Measurements from ENCODE around the gene PCSK6. TPM values are rescaled to one million over a fixed set of nuclear protein-coding genes. Genes with fewer than 3 reads are reported as not detected.

Gene PCSK6
- total RNA-seq, 1 experiment from 2014 or later = 10.6 TPM

DNA sequence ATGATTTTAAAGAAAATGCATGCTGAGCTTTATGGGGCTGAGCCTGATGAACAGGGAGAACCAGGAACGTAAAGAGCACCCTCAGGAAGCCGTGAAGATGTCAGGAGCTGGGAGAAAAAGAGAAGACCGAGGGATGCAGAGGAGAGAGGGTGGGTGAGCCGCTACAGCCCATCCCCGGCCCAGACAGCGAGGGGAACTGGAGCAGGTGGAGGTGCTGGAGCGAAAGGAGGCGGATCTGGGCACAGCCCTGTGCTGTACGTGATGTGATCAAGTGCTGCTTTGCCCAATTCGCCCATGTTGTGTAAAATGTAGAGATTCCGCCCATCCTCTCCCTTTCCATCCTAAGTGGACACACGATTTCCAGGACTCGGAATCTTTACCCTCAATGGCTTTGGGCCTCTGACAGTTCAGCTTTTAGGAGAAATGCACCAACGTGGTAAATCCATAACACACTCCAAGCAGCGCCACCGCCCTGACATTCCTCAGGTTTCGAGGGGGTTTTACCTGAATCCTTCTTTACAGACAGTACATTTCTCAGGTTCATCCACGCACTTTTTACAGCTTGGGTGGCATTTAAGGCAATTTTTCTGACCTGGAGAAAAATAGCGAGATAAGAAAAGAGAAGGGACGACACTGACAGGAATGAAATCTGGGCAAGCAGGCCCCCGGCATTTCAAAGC is 167.4 kb downstream of the PCSK6 start:
- intact Hi-C loops (cut with micrococcal nuclease; ENCODE audit: unreplicated experiment) = no loop called here
- no peak for DNase-seq (ENCODE audit: low read depth, low spot score)
- no peaks in the 10 kb centered on the region for H3K27me3 ChIP-seq (ENCODE audit: control insufficient read depth, insufficient read depth, low read length)
- ChIA-PET POLR2A (no interaction called here), CTCF (no interaction called here)
- no peaks in the 10 kb centered on the region for H3K36me3 ChIP-seq (ENCODE audit: control insufficient read depth, insufficient read depth, low read length)
- H3K4me1 ChIP-seq (ENCODE audit: control insufficient read depth, insufficient read depth, low read length) = no peaks in the 10 kb centered on the region
- no peak overlapping the region for H3K4me3 ChIP-seq (ENCODE audit: low read depth in 2 of 2, low read length in 2 of 2)
- TF ChIP-seq POLR2AphosphoS5 (IDR thresholded peaks at IDR 0.05; ENCODE audit: low read depth, low read length) (no peak), TCF7L2 (IDR thresholded peaks at IDR 0.05; ENCODE audit: low read depth, low read length) (no peak), SIN3A (IDR thresholded peaks at IDR 0.05; ENCODE audit: borderline replicate concordance, insufficient read depth, low read depth, low read length) (no peak)
- TF ChIP-seq, protein P1, sequence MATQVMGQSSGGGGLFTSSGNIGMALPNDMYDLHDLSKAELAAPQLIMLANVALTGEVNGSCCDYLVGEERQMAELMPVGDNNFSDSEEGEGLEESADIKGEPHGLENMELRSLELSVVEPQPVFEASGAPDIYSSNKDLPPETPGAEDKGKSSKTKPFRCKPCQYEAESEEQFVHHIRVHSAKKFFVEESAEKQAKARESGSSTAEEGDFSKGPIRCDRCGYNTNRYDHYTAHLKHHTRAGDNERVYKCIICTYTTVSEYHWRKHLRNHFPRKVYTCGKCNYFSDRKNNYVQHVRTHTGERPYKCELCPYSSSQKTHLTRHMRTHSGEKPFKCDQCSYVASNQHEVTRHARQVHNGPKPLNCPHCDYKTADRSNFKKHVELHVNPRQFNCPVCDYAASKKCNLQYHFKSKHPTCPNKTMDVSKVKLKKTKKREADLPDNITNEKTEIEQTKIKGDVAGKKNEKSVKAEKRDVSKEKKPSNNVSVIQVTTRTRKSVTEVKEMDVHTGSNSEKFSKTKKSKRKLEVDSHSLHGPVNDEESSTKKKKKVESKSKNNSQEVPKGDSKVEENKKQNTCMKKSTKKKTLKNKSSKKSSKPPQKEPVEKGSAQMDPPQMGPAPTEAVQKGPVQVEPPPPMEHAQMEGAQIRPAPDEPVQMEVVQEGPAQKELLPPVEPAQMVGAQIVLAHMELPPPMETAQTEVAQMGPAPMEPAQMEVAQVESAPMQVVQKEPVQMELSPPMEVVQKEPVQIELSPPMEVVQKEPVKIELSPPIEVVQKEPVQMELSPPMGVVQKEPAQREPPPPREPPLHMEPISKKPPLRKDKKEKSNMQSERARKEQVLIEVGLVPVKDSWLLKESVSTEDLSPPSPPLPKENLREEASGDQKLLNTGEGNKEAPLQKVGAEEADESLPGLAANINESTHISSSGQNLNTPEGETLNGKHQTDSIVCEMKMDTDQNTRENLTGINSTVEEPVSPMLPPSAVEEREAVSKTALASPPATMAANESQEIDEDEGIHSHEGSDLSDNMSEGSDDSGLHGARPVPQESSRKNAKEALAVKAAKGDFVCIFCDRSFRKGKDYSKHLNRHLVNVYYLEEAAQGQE (IDR thresholded peaks at IDR 0.05; ENCODE audit: insufficient read depth in 1 of 2, low read depth in 2 of 2, low read length in 1 of 2) = no peak
- TF ChIP-seq, protein P2, sequence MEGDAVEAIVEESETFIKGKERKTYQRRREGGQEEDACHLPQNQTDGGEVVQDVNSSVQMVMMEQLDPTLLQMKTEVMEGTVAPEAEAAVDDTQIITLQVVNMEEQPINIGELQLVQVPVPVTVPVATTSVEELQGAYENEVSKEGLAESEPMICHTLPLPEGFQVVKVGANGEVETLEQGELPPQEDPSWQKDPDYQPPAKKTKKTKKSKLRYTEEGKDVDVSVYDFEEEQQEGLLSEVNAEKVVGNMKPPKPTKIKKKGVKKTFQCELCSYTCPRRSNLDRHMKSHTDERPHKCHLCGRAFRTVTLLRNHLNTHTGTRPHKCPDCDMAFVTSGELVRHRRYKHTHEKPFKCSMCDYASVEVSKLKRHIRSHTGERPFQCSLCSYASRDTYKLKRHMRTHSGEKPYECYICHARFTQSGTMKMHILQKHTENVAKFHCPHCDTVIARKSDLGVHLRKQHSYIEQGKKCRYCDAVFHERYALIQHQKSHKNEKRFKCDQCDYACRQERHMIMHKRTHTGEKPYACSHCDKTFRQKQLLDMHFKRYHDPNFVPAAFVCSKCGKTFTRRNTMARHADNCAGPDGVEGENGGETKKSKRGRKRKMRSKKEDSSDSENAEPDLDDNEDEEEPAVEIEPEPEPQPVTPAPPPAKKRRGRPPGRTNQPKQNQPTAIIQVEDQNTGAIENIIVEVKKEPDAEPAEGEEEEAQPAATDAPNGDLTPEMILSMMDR (IDR thresholded peaks at IDR 0.05) = no peak
- no TSS peak for BruUV-seq (replicated peaks)
- H3K9me3 ChIP-seq (ENCODE audit: control insufficient read depth, insufficient read depth, low read depth, low read length) = no peaks in the 10 kb centered on the region
- in situ Hi-C loops (cut with HindIII; ENCODE audit: low pct_unique_long_range_greater_than_20kb, low sequenced_read_pairs) = no loop called here
- H3K27ac ChIP-seq (ENCODE audit: low read length) = no peak overlapping the region
- ATAC-seq = no peak

DNA sequence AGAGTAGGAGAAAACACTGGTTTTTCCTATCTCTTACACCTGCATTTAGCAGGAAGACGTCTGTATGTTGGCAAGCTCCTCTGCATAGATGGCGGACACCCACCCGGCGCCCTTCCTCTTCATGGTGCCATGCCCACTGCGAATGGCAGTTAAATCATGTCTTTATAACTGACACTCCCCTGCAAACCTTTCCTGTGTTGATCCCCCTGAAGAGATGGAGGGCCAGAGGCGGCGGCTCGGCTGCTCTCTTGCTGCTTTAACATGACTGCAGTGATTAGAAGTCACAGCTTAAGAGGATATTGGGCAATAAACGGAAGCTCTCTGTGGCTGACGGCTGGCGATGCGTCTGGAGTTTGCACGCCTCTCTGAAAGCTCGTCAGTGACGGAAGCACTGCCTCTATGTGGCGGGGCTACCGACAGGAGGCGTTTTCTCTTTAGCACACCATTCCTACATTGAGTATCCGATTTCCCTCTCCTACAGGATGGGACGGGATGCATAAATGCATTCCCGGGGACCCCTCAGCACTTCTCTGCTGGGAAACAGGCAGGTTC is 168.9 kb downstream of the PCSK6 start:
- no peak for ATAC-seq
- Histone ChIP-seq H3K4me1 (ENCODE audit: control insufficient read depth, insufficient read depth, low read length) (no peaks in the 10 kb centered on the region), H3K27ac (ENCODE audit: low read length) (no peak overlapping the region), H3K36me3 (ENCODE audit: control insufficient read depth, insufficient read depth, low read length) (no peaks in the 10 kb centered on the region), H3K27me3 (ENCODE audit: control insufficient read depth, insufficient read depth, low read length) (no peaks in the 10 kb centered on the region), H3K9me3 (ENCODE audit: control insufficient read depth, insufficient read depth, low read depth, low read length) (no peaks in the 10 kb centered on the region), H3K4me3 (ENCODE audit: low read depth in 2 of 2, low read length in 2 of 2) (no peak overlapping the region)
- in situ Hi-C loops (cut with HindIII; ENCODE audit: low pct_unique_long_range_greater_than_20kb, low sequenced_read_pairs) = no loop called here
- DNase-seq (ENCODE audit: low read depth, low spot score) = no peak
- POLR2A ChIA-PET = no interaction called here
- BruUV-seq (replicated peaks) = no TSS peak
- CTCF ChIA-PET = no interaction called here
- TF ChIP-seq, protein P2 (IDR thresholded peaks at IDR 0.05) = no peak
- TF ChIP-seq TCF7L2 (IDR thresholded peaks at IDR 0.05; ENCODE audit: low read depth, low read length) (no peak), POLR2AphosphoS5 (IDR thresholded peaks at IDR 0.05; ENCODE audit: low read depth, low read length) (no peak), SIN3A (IDR thresholded peaks at IDR 0.05; ENCODE audit: borderline replicate concordance, insufficient read depth, low read depth, low read length) (no peak)
- TF ChIP-seq, protein P1 (IDR thresholded peaks at IDR 0.05; ENCODE audit: insufficient read depth in 1 of 2, low read depth in 2 of 2, low read length in 1 of 2) = no peak
- intact Hi-C loops (cut with micrococcal nuclease; ENCODE audit: unreplicated experiment) = no loop called here

Measured in Panc1 (cell line).